Hematopoietic multipotent progenitor cell treated with erythropoietin and hydrocortisone succinate and interleukin-3 and kit ligand, for 6 days (in vitro differentiated cells): Measurements from ENCODE around the gene PRKD1.
A peak's percentile ranks its signal among the peaks of the same experiment; 100 is the strongest.

Source experiments
- DNase-seq: peaks from one replicate; pipeline ENCODE4 v3.0.0-alpha.2; 2015

The PRKD1 gene

DNA sequence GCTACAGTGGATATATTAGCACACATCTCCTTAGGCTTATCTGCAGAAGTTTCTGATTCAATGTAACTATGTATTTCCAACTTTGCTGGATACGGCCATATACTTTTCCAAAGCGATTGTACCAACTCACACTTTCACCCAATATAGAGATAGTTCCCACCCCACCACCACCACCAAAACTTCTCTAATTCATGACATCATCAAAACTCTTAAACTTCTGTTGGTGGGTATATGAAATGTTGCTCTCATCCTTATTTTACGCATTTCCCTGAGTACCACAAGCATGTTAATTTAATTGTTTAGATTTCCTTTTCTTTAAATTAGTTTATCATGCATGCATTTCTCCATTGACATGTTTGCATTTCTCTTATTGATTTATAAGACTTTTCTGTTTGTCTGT lies 95.6 kb downstream of the PRKD1 start:
- DNase-seq, result no peak

DNA sequence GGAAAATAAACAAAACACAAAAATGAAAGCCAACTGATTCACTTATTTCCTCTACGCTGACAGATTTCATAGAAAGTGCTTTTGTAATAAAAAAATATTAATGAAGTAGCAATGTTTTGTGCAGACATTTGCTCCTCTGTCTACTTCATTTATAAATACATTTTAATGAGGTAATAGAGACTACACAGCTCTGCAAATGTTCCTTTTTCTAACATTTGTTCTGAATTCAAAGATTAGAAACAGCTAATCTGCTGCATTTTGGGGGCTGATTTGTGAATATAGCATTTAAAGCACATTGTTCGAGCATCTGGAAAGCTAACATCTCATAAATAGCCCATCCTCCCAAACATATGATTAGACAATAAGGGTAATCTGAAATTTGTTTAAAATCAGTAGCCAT lies 97.8 kb downstream of the PRKD1 start:
- DNase-seq, result no peak

DNA sequence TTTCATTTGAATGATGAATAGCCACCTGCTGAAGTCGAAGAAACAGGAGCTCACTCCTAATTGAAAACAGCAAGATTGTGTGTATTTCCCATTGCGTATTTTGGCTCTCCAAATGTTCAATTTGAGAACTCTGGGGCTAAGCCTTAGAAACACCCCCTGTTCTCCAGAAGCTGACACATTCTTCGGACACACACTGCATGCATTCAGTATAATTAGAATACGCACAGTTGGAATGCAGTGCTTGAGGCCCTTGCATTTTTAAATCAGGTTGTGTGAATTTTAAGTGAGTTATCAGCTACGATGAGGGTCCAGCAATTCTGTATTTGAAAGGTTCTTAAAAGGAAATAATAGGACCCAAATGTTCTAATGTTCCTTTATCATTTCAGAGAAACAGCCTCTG lies 103.8 kb downstream of the PRKD1 start:
- no peak for DNase-seq

DNA sequence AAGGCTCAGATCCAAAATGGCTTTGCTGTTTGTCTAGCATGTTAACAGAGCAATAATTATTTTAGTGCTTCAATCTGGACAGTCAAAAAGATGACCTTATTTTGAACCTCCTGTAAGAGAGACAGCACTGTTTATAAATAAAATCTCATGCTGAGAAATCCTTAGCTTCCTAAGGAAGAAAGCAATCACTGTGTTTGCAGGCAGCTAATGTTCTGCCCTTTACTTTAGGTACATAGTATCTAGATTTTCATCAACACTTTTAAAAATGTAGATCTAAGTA lies 105.3 kb downstream of the PRKD1 start:
- no peak for DNase-seq

- no peak for DNase-seq
These were observed 105.8 kb downstream of the PRKD1 start for GRCh38 chr14:29821661-29822429.

- DNase-seq, result no peak
These were observed 106.4 kb downstream of the PRKD1 start for GRCh38 chr14:29821242-29821641.

DNA sequence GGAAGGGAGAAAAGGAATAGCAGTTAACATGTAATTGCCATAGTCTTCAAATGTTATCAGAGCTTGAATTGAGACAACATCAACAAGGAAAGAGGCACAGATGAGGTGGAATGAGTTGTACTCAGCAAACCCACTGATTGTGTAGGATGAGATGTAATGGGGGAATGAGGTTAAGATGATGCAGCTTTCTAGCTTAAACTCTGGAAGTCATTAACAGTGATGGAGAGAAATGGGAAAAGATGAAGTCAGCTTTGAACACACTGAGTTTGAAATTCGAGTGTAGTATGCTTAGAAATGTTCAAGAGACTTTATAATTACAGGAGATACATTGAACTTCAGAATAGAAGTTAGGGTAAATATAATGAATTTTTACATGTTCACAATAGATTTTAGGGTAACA lies 106.9 kb downstream of the PRKD1 start:
- DNase-seq, result no peak

- DNase-seq, result no peak
These were observed 109.8 kb downstream of the PRKD1 start for GRCh38 chr14:29817767-29818405.

- no peak for DNase-seq
These were observed 112.5 kb downstream of the PRKD1 start for GRCh38 chr14:29815016-29815674.

DNA sequence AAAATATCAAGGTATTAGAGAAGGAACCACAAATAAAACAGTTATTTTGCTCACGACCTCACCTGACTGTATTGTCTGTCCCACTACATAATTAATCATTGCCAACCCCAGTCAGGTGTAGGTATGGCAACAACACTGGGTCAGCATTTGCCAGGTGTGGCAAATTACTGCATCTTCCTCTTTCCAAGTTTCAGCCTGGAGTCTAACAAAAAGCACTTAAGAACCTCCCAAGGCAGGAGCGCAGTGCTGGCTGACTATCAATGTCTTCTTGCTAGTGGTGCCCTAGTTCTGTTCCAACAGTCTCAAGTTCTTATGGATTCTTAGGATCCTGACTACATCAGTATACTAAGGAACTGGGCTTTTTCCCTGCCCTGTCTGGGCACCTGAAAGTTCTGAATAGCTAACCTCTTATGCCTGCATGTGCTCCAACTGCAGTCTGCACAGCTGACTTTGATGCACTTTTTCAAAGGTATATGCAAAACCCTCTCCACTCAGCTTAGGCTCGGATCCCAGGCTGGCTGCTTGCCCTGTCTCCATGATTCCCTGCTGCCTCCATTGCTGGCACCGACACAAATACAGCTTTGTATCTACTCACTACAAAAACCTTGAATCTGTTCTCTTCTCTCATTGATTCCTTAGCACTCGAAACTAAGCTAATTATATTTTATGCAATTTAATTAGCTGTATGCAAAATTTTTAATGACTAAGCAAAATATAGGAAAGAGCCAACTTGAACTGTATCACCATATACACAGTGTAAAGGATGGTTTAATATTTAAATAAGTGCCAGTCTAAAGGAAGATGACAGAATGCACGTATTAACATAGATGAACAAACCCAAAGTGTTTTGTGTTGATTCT lies 113.3 kb downstream of the PRKD1 start:
- DNase-seq, result no peak

DNA sequence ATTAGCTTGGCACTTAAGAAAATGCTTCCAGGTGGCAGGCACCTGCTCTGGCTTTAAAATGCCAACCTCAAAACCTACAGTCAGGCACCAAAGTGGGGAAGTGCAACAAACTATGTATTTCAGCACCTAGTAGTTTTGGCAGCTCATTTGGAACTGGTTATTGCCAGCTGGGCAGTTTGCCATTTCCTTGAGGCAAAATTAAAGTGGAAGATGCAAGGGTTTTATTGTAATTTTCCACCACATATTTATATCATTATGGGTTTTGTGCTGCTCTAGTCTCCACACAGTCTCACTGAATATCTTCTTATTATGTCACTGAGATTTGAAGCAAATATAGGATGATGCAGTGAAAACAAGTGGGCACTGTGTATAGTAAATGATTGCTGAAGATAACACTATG lies 117.0 kb downstream of the PRKD1 start:
- DNase-seq, result no peak

GRCh38 chr14:29810064-29810463 lies 117.6 kb downstream of the PRKD1 start:
- DNase-seq, result no peak

- no peak for DNase-seq
These were observed 121.5 kb downstream of the PRKD1 start for GRCh38 chr14:29806124-29806517.

DNA sequence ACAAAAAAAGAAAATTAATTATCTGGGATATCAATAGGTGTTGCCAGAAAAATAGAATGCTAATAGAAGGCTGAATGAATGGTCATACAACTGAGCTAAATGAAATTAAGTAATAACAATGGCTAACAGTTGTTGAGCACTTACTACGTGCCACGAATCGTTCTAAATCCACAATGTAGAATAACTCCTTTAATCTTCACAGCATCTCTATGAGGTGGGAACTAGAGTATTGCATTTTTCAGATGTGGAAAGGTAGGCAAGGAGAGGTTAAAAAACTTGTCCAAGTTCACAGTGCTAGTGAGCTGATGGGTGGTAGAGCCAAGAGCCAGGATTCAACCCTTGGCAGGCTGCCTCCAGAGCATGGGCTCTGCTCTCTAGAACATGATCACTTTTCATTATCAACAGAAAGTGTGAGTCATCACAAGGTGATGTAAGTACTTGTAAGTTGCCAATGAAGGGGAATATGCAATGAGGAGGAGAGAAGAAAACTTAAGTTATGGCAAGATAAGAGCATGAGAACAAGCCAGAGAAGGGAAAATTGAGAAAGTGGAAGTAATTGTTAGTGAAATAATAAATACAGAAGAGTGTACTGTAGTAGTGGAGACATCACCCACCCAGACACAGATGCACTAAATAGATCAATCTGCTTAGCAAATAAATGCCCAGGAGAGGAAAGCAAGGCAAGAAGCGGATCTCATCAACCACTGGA lies 122.1 kb downstream of the PRKD1 start:
- peak; percentile 30 for DNase-seq

DNA sequence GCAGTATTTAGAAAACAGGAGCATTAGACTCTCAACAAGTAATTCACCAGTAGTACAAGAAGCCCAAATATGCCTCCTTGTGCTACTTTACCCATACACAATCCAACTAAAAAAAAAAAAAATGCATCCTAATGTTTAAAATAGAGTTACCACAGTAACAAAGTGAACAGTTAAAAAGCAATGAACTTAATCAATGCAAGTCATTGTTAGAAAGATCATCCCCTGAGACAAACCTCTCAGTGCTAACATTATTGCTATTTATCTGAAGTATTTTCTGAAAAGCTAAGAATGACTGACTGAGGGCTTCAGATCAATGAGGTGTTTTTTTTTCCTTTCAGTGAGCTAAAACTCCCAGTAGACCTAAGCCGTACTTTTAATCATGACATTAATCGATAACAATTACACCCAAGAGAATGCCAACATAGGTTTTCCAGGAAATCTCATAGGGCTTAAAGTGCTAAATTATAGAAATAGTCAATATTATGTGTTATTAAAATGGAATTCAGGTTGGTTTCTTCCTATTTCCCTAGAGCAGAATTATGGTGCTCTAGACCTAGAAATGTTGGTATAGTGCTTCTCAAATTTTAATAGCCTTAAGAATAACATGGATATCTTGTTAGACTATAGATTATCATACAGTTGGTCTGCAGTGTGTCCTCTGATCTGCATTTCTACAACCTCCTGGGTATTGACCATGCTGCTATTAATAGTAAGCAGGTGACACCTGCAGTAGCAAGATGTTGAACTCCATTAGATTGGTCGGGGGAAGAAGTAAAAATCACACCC lies 123.0 kb downstream of the PRKD1 start:
- no peak for DNase-seq

DNA sequence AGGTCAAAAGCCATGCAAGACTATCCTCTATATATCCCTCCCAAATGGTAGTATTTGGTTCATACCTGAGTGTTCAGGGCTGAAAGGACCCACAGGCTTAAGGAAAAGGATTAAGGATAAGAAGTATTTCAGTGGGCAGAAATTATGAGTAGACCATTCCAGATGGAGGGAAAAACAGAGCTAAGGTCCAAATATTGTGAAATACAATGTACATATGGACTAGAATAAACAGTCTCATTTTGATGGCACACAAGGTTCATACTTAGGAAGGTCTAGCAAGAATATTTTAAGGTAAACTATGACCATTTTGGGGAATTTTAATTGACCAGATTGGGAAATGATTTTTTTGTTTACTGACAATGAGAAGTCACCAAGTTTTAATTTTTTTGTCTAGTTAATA lies 124.6 kb downstream of the PRKD1 start:
- no peak for DNase-seq

DNA sequence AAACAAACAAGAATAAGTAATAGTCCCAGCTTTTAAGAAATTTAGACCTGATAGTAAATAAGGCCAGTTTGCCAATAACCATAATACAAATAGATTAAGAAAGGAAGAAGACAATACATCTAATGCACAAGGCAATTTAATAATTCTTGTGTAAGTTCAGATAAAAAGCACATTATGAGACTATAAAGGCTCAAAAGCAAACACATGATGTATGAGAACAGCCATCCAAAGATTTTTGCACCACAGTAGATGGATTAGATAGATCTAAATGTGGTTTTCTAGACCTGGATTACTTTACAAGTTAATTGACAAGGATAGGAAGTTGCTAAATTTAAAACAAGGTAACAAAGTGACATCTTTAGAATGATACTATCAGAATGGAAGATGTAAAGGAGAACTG lies 125.4 kb downstream of the PRKD1 start:
- no peak for DNase-seq

- DNase-seq, result no peak
These were observed 126.7 kb downstream of the PRKD1 start for GRCh38 chr14:29800961-29801360.

GRCh38 chr14:29799464-29800095 lies 128.1 kb downstream of the PRKD1 start:
- no peak for DNase-seq

GRCh38 chr14:29798811-29799210 lies 128.8 kb downstream of the PRKD1 start:
- DNase-seq, result no peak

GRCh38 chr14:29798108-29798663 lies 129.5 kb downstream of the PRKD1 start:
- no peak for DNase-seq
